ENCODE results near the gene RFT1.
A peak's percentile ranks its signal among the peaks of the same experiment; 100 is the strongest.

The RFT1 gene, protein sequence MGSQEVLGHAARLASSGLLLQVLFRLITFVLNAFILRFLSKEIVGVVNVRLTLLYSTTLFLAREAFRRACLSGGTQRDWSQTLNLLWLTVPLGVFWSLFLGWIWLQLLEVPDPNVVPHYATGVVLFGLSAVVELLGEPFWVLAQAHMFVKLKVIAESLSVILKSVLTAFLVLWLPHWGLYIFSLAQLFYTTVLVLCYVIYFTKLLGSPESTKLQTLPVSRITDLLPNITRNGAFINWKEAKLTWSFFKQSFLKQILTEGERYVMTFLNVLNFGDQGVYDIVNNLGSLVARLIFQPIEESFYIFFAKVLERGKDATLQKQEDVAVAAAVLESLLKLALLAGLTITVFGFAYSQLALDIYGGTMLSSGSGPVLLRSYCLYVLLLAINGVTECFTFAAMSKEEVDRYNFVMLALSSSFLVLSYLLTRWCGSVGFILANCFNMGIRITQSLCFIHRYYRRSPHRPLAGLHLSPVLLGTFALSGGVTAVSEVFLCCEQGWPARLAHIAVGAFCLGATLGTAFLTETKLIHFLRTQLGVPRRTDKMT

DNA sequence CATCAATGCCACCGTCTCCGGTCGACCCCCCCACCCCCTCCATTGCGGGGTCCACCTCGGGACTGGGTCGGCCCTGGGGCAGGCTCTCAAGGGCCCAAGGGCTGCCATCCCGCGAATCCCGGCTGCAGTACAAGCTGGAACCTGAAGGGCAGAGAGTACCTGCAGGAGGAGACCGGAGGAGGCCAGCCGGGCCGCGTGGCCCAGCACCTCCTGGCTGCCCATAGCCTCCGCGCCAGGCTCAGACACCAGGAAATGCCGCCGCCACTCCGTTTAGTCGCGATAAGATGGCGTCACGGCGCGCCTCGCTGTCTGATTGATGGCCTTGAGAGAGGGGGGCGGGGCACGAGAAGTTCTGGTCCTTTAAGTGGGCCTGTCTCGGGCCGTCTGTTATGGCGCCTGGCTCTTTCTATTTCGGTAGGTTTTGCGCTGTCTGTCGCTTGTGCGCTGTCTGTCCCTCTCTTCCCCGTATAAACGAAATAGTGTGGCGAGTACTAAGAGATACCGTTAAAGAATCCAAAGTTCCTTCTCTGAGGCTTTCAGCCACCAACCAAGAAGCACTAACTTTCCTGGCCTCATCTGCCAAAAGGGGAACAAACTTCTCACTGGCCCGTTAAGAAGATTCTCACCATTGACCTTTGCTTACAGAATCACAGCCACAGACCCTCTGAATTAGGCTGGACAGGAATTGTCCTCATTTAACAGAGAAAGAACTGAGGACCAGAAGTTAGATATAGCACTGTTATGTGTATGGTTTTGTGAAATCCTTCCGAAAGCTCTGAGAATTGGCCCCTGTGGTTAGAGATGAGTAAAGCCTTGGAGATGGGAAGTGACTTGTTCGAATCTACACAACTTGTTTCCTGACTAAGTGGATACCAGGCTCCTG is at the start of gene RFT1:
Gene RFT1 (minus strand): TSS at position 257 of the 883 bp plus-strand sequence. CDS start 35 bp downstream, at position 222.
- peak; percentile 94 for DNase-seq (ENCODE audit: low spot score)

DNA sequence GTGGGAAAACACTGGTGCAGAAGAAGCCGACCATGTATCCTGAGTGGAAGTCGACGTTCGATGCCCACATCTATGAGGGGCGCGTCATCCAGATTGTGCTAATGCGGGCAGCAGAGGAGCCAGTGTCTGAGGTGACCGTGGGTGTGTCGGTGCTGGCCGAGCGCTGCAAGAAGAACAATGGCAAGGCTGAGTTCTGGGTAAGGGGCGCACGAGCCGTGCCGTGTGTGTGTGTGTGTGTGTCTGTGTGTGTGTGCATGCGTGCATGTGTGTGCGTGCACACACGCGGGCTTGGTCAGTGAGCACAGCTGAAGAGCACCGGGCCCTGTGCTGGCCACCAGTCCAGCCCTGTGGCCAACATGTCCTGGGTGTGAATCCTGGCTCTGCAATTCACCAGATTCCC is 49.3 kb upstream of the RFT1 start:
- no peak for DNase-seq (ENCODE audit: low spot score)

DNA sequence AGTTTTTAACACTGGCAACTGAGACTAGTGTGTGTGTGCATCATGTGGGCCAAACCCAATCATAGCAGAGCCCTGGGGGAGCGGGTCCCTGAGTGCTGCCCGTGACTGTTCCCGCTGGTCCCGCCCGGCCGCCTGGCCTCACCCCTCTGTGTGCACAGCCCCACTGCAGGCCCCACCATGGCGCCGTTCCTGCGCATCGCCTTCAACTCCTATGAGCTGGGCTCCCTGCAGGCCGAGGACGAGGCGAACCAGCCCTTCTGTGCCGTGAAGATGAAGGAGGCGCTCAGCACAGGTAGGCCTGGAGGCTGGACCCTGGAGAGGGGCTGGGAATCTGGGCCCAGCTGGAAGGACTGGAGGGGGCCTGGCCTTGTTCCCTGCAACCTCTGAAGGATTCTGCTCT is 48.0 kb upstream of the RFT1 start:
- DNase-seq (ENCODE audit: low spot score) = no peak

DNA sequence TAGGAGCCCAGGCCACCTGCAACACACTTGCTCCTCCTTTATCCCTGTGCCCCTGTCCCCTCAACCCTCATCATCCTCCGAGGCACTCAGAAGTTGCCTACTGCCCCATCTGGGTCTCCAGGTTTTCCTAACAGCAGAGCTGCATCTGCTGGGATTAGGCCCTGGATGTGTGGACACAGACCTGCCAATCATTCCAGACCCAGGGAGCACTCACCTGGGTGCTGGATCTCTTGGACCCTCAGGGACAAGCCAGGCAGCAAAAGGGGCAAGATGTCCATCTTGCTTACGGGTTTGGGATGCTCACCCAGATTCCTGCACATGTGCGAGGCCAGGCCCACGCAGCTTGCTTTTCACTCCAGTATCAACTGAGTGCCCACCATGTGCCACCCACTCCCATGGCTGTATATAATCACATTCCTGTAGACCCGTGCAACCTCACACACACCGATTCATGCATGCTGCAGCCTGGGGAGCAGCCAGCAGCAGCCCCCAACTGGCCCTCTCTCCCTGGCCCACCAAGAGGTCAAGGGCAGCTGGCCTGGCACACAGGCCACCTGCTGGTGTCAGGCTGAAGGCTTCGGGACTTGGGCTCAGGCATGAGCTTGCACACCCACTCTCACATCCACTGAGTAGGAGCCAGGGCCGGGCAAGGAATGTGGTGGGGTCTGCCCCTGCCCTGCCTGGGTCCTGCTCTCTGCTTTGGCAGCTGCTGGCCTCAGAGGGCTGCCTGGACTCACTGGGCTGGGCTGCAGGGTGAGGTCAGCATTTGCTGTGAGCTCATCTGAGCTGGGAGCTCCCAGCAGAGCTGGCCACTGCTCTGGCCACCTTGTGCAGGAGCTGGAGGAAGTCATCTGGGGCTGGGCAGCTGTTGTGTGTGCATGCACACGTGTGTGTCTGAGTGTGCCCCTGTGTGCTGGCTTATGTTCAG is 45.6 kb upstream of the RFT1 start:
- DNase-seq (ENCODE audit: low spot score) = no peak

DNA sequence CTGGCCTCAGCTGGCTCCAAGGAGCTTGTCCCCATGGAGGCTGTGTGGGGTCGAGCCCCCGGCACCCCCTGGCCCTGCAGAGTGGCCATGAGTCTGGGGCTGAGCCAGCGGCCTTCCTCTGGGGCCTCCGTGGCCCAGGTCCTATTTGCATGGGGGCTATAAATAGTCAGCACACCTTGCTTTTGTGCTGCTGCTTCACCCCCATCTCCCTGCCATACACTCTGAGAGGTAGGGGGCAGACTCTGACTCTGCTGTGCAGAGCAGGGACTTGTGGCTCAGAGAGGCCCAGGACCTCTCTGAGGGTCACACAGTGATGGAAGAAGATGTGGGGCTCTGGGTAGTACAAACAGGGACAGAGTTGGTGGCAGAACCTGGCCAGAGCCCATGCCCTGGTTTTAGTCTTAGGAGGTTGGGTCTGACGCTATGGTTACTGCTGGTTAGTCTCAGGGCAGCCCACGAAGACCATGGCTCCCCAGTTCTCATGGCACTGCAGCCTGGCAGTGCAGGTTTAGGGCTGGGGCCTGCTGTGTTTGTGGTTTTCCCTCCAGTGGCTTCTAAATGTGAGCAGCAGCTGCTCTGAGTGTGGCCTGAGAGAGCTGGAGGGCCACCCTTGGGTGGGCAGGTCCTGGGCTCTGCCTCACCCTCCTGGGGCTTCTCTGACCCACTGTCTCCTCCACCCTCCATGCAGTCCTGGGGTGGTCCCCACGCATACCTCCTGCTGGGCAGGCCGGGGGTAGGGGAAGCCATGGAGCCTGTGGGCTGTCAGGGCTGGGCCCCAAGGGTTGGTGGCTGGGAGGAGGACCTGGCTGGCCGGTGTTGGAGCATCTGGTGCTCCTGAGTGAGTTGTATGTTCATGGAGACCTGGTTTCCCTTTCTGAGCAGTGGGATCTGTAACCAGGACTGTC is 44.4 kb upstream of the RFT1 start:
- no peak for DNase-seq (ENCODE audit: low spot score)

DNA sequence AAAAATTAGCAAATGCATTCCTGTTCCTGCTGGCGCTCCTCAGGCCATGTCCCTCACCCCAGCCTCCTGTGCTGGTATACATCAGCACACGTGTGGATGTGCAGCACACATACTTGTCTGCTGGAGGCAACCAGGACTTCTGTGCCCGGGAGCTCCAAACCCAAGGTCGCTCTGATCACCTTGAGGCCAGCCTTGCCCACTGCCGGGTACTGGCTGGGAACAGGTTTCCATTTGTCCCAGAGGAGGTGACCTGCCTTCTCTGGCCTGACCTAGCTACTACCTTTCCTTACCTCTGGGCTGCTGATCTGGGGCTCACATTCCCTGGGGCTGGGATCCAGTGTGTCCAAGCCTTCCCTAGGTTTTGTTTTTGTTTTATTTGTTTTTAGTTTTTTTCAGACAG is 42.9 kb upstream of the RFT1 start:
- no peak for DNase-seq (ENCODE audit: low spot score)

DNA sequence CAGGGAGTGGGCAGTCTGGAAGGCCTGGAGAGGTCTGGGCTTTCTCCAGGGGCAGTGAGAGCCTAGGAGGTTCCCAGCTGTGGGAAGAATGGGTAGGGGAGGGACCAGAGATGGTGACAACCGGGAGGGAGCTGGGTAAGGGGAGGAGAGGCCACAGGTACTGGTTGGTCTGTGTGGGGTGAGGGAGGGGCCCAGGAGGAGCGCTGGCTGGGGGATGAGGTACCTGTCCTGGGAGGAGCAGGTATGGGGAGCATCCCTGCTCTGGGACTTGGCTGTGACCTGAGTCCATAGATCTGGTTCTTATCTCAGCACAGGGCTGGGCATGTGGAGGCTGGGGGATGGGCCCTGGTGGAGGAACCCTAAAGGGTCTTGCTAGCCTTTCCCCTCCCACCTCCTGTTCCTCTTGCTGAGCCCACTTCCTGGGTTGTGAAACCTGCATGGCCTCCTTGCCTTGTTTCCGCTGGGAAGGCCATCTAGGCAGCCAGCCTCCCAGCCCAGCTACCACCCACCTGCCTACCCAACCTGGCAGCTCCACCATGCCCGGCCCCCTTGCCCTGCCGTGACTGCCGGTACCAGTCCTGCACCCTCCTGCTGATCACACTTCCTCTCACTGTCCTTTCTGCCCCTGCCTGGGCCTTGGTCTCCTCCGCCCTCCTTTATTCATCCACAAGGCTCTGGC is 41.7 kb upstream of the RFT1 start:
- DNase-seq (ENCODE audit: low spot score) = peak; percentile 55

DNA sequence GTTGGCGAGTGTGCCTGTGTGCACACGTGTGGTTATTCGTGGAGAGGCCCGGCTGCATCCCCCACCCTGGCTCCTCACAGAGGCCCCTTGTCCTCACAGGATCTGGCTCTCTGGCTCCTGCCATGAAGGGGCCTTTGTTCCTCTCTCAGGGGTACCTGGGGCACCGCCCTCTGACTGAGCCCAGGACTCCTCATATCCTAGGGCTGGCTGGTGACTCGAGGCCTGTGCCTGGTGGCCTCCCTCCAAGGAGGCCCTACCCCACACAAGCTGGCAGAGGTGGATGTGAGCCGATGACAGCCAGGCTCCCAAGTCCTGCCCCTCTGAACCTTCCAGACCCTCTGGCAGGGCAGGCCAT is 40.8 kb upstream of the RFT1 start:
- DNase-seq (ENCODE audit: low spot score) = no peak

DNA sequence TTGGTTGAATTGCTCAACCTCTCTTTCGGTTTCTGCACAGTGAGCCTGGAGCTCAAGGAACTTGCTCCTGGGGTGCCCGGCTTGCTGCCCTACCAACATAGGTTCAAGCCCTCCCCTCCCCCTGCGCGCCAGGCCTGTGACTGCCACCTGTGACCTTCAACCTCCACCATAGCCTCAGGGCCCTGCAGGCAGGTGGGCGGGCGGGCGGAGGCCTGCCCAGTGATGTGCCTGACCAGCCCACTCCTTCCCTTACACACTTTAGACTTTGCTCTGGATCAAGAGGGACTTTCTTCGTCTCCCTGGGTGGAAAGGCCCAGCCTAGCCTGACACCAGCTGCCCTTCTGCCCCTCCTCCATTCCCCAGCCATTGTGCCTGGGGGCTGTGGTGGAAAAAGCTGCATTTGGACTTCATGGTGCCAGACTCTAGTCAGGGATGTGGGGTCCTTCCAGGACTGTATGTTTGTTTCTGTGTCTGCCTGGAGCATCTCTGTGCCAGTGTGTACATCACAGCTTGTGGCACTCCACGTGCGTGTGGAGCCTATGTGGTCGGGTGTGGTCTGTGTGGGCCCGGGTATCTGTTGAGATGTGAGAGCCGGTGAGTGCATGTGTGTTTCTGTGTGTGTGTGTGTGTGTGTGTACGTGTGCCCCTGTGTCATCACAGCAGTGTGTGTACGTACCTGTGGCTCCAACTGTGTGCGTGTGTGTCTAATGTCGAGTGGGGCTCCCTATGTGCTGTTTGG is 40.3 kb upstream of the RFT1 start:
- no peak for DNase-seq (ENCODE audit: low spot score)

DNA sequence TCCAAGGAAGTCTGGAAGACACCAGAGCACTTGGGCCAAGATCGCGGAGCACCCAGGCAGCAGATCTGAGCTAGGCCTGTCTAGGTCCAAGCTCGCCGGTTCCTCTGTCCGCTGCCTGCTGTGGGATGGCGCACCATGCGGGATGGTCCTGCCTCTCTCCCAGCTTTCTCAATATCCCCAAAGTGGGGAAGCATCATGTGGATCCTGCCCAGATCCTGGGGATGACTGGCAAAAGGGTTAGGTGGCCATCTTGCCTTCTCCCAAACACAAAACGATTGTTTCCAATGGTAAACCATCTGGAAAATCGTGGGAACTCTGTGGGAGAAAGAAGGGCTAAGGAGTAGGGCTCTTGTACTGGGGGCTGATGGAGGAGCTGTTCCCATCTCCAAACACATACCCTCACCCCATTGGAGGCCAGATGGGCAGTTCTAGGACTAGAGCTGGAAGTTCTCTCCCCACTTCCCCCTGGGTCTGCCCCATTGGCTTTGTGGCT is 39.6 kb upstream of the RFT1 start:
- DNase-seq (ENCODE audit: low spot score) = no peak

DNA sequence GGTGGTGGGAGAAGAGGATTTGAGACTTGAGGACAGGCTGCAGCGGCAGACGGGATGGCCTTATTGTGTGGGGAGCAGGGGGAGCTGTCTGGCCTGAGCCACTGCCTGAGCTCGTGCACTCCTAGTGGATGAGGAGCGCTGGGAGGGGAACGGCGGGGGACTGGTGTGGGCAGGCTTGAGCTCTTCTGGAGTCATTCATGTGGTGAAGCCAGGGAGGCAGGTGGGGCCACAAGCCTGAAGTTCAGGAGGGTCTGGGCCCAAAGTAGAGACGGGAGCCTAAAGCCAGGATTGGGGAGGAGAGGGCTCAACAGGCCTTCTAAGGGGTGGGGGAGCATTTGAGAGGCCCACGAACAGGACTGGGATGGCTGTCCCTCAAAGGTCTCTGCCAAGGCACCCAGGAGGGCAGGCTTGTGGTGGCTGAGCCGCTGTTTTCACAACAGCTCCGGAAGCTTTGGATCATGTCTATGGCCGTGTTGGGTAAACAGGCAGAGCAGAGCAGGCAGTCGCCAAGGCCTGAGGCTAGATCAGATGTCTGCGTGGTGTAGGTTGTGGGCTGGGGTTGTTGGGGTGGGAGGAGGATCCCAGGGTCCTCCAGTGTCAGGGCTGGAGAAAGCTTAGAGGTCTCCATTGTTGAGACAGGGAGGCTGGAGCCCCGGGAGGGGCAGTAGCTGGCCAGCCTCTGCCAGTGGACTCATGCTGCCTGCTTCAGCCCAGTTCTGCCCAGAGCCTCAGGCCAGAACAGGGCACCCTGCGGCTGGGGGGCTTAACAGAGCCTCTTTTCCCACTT is 39.0 kb upstream of the RFT1 start:
- DNase-seq (ENCODE audit: low spot score) = peak; percentile 77

DNA sequence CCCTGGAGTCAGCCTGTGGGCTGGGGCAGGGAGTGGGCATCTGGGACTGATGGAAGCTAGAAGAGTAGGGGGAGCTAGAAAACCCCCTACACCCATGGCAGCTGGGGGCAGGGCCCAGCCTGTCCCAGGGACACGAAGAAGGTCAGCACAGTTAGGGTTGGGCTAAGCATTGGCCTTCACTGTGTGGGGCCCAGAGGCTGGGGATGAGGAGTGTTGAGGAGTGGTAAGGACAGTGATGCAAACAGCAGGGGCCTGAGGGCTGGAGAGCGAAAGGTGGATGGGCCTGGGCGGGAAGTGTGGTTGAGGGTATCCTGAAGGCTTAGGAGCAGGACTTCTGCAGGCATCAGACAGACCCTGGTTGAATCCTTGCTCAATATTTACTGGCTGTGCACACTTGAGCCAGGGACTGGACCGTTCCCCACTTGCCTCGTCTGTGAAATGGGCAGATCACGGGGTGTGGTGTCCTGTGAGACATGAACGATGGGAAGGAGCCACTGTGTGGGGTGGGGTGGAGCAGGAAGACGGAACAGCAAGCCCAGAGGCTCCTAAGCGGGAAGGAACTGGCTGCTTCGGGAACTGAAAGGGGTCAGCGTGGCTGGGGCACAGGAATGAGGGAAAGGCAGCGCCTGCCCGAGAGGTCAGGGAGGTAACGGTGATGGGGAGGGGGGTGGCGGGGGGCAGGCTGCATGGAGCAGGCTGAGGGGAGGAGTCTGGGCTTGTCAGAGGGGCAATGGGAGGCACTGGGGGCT is 38.1 kb upstream of the RFT1 start:
- DNase-seq (ENCODE audit: low spot score) = no peak

DNA sequence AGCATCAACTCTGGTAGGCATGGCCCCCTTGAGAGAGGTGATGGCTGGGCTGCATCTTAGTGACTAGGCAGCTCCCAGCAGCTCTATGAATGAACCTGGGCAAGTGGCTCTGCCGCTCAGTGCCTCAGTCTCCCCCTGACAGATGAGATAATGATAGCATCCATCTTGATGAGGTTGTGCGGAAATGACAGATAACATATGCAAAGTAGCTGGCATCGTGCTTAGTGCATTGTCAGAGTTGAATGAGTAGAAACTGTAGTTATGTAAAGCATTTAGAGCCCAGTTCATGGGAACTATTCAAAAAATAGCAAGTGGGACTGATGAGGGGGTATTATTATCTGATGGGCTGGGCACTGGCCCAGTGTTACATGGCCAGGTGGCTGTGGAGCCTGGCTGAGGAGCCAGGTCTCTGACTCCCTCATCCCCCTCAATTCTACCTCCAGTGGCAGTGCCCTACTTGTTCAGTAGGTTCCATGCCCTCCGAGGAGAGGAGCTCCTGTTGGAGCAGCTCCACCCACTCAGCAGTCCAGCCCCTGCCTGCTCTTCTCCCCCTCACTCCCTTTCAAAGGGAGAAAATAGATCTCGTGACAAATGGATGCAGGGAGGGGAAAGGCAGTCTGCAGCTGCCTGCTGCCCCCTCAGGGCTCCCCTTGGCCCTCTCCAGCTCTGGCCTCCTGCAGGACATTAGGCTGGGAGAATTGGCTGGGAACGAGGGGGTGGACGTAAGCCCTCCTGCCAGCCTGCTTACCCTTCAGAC is 37.4 kb upstream of the RFT1 start:
- DNase-seq (ENCODE audit: low spot score) = no peak

DNA sequence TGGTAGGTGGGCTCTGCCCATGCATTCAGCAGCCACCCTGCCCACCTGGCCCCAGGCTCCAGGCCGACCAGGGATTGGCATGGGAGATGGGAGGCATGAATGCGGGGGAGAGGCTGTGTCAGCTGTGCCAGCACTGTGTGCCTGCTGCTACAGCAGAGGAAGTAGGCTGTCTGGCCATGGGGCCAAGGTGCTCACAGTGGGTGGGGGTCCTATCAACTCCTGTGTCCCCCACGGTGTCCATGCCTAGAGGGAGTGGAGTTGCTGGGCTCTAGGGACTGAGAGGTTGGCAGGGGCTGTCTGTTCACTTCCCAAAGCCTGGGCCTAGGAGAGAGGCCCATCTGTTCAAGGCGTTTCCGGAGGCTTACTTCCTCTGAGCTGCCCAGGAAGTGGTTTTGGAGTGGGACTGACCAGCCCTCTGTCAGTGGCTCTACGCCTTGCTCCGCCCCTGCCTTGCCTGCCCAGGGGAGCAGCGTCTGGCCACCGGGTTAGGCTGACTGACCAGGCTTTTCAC is 36.6 kb upstream of the RFT1 start:
- peak; percentile 50 for DNase-seq (ENCODE audit: low spot score)

DNA sequence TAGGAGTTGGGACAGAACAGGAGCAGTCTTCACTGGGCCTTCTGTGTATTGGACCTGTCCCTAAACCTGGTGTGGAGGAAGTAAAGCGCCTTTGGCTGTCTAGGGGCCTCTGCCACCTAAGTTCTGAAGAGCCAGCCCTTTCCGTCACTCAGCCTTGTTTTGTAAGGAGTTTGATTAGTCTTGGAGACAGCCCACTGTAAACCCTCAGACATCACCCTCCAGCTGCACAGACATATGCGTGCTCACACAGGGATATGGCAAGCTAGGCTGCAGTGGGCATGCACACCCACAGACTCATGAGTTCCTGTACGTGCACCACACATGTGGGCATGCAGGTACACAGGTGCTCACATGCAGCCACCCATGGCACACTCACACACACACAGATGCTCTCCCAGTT is 36.0 kb upstream of the RFT1 start:
- no peak for DNase-seq (ENCODE audit: low spot score)

DNA sequence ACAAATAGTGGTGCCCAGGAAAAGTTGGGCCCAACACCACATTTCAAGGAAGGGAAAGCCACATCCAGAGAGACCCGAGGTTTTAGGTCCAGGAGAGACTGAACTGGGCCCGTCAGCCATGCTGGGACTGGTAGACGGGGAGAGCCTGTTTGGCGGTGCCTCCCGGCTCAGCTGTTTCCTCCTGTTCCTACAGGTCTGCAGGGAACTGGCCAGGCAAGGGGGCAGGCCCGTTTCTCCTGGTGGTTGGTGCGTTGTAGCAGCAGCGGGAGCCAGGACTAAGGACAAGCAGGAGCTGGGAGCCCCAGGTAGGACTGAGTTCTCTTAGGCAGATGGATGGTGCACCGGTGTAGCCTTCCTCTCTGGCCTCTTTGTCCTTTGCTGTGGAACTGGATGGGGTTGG is 34.7 kb upstream of the RFT1 start:
- no peak for DNase-seq (ENCODE audit: low spot score)
